Measurements from ENCODE around the gene GLP2R. TPM values are rescaled to one million over a fixed set of nuclear protein-coding genes. Genes with fewer than 3 reads are reported as not detected.

GLP2R gene
- total and polyA plus RNA-seq, 2 experiments from 2014 or later: not detected

DNA sequence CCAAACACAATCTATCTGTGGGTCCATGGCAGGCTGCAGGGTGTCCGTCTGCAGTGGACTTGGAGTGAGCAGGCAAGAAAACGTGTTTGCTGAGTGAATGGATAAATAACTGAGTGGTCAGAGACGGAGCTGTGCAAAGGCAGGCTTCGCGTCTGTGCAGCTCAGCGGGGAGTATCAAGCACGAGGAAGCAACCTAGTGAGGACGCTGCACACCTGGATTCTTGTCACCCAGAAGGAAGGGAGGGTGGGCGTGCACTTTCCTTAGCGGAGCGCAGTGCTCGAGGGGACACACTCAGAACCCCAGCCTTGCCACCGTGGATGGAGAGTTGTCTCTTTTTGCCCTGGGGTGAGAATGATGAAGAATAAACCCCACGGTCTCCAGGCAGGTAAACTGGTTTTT is 80.9 kb downstream of the GLP2R start:
- ATAC-seq: no peak
- H3K4me3 Mint-ChIP-seq: no peak overlapping the region
- TF ChIP-seq EZH2 (IDR thresholded peaks at IDR 0.05; ENCODE audit: low read depth, unreplicated experiment) (no peak), NANOG (IDR thresholded peaks at IDR 0.05; ENCODE audit: borderline replicate concordance) (no peak), STAT1 (IDR thresholded peaks at IDR 0.05; ENCODE audit: unreplicated experiment) (no peak), EZH2phosphoT487 (IDR thresholded peaks at IDR 0.05; ENCODE audit: unreplicated experiment) (no peak), ZNF114 (CRISPR knock-in tag; IDR thresholded peaks at IDR 0.05) (no peak), POLR2AphosphoS5 (IDR thresholded peaks at IDR 0.05; ENCODE audit: low read depth) (no peak), JUNB (IDR thresholded peaks at IDR 0.05; ENCODE audit: unreplicated experiment) (no peak), ZNF331 (CRISPR knock-in tag; IDR thresholded peaks at IDR 0.05; ENCODE audit: low read depth) (no peak), CREB1 (CRISPR knock-in tag; IDR thresholded peaks at IDR 0.05; ENCODE audit: low read depth) (no peak)
- TF ChIP-seq, protein P1, sequence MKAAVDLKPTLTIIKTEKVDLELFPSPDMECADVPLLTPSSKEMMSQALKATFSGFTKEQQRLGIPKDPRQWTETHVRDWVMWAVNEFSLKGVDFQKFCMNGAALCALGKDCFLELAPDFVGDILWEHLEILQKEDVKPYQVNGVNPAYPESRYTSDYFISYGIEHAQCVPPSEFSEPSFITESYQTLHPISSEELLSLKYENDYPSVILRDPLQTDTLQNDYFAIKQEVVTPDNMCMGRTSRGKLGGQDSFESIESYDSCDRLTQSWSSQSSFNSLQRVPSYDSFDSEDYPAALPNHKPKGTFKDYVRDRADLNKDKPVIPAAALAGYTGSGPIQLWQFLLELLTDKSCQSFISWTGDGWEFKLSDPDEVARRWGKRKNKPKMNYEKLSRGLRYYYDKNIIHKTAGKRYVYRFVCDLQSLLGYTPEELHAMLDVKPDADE (IDR thresholded peaks at IDR 0.05): no peak
- TF ChIP-seq, protein P2, sequence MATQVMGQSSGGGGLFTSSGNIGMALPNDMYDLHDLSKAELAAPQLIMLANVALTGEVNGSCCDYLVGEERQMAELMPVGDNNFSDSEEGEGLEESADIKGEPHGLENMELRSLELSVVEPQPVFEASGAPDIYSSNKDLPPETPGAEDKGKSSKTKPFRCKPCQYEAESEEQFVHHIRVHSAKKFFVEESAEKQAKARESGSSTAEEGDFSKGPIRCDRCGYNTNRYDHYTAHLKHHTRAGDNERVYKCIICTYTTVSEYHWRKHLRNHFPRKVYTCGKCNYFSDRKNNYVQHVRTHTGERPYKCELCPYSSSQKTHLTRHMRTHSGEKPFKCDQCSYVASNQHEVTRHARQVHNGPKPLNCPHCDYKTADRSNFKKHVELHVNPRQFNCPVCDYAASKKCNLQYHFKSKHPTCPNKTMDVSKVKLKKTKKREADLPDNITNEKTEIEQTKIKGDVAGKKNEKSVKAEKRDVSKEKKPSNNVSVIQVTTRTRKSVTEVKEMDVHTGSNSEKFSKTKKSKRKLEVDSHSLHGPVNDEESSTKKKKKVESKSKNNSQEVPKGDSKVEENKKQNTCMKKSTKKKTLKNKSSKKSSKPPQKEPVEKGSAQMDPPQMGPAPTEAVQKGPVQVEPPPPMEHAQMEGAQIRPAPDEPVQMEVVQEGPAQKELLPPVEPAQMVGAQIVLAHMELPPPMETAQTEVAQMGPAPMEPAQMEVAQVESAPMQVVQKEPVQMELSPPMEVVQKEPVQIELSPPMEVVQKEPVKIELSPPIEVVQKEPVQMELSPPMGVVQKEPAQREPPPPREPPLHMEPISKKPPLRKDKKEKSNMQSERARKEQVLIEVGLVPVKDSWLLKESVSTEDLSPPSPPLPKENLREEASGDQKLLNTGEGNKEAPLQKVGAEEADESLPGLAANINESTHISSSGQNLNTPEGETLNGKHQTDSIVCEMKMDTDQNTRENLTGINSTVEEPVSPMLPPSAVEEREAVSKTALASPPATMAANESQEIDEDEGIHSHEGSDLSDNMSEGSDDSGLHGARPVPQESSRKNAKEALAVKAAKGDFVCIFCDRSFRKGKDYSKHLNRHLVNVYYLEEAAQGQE (IDR thresholded peaks at IDR 0.05; ENCODE audit: unreplicated experiment): no peak
- TF ChIP-seq, protein P3, sequence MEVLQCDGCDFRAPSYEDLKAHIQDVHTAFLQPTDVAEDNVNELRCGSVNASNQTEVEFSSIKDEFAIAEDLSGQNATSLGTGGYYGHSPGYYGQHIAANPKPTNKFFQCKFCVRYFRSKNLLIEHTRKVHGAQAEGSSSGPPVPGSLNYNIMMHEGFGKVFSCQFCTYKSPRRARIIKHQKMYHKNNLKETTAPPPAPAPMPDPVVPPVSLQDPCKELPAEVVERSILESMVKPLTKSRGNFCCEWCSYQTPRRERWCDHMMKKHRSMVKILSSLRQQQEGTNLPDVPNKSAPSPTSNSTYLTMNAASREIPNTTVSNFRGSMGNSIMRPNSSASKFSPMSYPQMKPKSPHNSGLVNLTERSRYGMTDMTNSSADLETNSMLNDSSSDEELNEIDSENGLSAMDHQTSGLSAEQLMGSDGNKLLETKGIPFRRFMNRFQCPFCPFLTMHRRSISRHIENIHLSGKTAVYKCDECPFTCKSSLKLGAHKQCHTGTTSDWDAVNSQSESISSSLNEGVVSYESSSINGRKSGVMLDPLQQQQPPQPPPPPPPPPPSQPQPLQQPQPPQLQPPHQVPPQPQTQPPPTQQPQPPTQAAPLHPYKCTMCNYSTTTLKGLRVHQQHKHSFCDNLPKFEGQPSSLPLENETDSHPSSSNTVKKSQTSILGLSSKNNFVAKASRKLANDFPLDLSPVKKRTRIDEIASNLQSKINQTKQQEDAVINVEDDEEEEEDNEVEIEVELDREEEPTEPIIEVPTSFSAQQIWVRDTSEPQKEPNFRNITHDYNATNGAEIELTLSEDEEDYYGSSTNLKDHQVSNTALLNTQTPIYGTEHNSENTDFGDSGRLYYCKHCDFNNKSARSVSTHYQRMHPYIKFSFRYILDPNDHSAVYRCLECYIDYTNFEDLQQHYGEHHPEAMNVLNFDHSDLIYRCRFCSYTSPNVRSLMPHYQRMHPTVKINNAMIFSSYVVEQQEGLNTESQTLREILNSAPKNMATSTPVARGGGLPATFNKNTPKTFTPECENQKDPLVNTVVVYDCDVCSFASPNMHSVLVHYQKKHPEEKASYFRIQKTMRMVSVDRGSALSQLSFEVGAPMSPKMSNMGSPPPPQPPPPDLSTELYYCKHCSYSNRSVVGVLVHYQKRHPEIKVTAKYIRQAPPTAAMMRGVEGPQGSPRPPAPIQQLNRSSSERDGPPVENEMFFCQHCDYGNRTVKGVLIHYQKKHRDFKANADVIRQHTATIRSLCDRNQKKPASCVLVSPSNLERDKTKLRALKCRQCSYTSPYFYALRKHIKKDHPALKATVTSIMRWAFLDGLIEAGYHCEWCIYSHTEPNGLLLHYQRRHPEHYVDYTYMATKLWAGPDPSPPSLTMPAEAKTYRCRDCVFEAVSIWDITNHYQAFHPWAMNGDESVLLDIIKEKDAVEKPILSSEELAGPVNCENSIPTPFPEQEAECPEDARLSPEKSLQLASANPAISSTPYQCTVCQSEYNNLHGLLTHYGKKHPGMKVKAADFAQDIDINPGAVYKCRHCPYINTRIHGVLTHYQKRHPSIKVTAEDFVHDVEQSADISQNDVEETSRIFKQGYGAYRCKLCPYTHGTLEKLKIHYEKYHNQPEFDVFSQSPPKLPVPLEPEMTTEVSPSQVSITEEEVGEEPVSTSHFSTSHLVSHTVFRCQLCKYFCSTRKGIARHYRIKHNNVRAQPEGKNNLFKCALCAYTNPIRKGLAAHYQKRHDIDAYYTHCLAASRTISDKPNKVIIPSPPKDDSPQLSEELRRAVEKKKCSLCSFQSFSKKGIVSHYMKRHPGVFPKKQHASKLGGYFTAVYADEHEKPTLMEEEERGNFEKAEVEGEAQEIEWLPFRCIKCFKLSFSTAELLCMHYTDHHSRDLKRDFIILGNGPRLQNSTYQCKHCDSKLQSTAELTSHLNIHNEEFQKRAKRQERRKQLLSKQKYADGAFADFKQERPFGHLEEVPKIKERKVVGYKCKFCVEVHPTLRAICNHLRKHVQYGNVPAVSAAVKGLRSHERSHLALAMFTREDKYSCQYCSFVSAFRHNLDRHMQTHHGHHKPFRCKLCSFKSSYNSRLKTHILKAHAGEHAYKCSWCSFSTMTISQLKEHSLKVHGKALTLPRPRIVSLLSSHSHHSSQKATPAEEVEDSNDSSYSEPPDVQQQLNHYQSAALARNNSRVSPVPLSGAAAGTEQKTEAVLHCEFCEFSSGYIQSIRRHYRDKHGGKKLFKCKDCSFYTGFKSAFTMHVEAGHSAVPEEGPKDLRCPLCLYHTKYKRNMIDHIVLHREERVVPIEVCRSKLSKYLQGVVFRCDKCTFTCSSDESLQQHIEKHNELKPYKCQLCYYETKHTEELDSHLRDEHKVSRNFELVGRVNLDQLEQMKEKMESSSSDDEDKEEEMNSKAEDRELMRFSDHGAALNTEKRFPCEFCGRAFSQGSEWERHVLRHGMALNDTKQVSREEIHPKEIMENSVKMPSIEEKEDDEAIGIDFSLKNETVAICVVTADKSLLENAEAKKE (CRISPR knock-in tag; IDR thresholded peaks at IDR 0.05): no peak
- TF ChIP-seq, protein P4, sequence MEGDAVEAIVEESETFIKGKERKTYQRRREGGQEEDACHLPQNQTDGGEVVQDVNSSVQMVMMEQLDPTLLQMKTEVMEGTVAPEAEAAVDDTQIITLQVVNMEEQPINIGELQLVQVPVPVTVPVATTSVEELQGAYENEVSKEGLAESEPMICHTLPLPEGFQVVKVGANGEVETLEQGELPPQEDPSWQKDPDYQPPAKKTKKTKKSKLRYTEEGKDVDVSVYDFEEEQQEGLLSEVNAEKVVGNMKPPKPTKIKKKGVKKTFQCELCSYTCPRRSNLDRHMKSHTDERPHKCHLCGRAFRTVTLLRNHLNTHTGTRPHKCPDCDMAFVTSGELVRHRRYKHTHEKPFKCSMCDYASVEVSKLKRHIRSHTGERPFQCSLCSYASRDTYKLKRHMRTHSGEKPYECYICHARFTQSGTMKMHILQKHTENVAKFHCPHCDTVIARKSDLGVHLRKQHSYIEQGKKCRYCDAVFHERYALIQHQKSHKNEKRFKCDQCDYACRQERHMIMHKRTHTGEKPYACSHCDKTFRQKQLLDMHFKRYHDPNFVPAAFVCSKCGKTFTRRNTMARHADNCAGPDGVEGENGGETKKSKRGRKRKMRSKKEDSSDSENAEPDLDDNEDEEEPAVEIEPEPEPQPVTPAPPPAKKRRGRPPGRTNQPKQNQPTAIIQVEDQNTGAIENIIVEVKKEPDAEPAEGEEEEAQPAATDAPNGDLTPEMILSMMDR (conservative IDR thresholded peaks at IDR 0.05; ENCODE audit: low read depth in 2 of 2): no peak

More for the DNA sequence above, 80.9 kb downstream of the GLP2R start:
- no peaks in the 10 kb centered on the region for H3K9me2 ChIP-seq (ENCODE audit: insufficient read depth)
- Mint-ChIP-seq H3K4me1 (peaks cover 19% of the 10 kb centered on the region), H3K9me3 (no peaks in the 10 kb centered on the region; the same call in 2 of the 3 replicates), H3K36me3 (ENCODE audit: low read depth) (no peaks in the 10 kb centered on the region; the same call in 2 of the 3 replicates), H3K27ac (no peak overlapping the region), H3K27me3 (ENCODE audit: insufficient read depth, low read depth, poor library complexity) (peaks cover 17% of the 10 kb centered on the region)
- no peak overlapping the region for H3K4me3 ChIP-seq
- H3K27ac ChIP-seq (ENCODE audit: low read depth): no peak overlapping the region
- no peaks in the 10 kb centered on the region for H3K79me2 ChIP-seq (replicated peaks; ENCODE audit: insufficient read depth)
- H2AFZ ChIP-seq: no peak overlapping the region
- no peaks in the 10 kb centered on the region for H3F3A ChIP-seq (replicated peaks; ENCODE audit: low read depth)
- H3K27me3 ChIP-seq (ENCODE audit: insufficient read depth): no peaks in the 10 kb centered on the region
- no peak overlapping the region for H3K4me2 ChIP-seq
- no peak for DNase-seq (ENCODE audit: low spot score)
- no peaks in the 10 kb centered on the region for H4K20me1 ChIP-seq (replicated peaks; ENCODE audit: insufficient read depth)
- no peaks in the 10 kb centered on the region for H3K4me1 ChIP-seq (ENCODE audit: insufficient read depth)
- no peaks in the 10 kb centered on the region for H3K36me3 ChIP-seq (ENCODE audit: insufficient read depth)
